Middle frontal gyrus (tissue), 1 donor: ENCODE measurements around the gene ANGEL1.

Experiments used
- DNase-seq: peaks from one replicate; pipeline ENCODE4 v3.0.0-alpha.2; 2015; ENCODE audit warnings: low spot score; ENCODE audit errors: extremely low spot score

Gene ANGEL1

GRCh38 chr14:76820700-76821099 lies 8.0 kb upstream of the ANGEL1 start:
- no peak for DNase-seq

DNA sequence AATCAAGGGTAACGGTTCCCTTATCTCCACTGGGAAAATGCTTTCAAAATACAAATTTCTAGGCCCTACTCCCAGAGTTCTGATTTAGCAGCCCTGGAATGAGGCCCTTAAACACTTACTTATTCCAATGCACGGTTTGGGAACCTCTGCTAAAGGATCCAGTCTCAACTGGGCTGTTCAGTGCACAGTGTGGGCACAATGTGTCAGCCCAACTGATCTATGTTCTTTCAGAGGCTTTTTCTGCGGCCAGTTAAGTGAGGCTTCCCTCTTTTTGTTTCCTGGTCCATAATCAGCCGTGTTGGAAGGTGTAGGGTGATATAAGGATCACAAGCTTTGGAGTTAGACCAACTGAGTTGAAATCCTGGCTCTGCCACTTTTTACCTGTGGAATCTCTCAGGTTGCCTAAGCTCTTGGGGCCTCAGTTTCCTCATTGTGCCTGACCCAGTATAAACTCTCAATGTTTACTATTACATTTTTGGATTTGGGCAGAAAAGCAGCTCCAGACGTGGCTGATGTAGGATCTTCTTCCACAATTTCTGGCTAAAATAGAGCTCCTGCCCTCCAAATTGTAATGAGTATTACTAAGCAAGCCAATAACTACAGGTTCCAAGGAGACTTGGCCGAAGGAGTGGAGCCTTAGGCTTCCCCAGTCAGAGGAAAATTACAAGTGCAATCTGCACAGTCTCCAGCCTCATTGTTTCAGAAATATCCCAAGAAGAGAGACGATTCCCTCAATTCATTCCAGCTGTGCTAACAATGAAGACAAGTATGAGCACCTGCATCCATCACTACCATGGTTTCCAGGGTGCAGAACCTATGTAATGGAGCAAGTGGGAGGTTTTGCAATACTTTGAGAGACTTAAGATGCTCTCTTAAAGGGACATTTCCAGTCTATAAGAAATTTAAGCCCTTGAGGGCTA lies 2.3 kb upstream of the ANGEL1 start:
- DNase-seq = no peak

- DNase-seq = no peak
Measured at GRCh38 chr14:76812093-76812421, 625 bp downstream of the ANGEL1 start.

DNA sequence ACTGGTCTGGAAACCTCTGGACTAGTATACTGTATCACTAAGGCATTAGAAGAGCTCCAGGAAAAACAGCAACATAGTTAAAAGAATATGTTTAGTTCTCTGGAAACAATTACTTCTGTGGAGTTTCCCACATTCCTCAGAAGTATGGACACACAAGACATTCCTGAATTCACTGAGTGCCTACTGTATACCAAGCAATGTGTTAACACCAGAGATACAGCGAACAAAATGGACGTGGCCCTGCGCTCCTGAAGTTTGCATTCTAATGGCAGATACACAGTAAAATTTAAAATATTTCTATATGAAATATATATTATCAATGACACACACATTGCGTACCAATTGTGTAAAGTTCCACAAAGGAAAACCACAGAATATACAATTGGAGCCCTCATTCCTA lies 1.1 kb downstream of the ANGEL1 start:
- no peak for DNase-seq

GRCh38 chr14:76810953-76811400 lies 1.7 kb downstream of the ANGEL1 start:
- DNase-seq = peak; percentile 39

DNA sequence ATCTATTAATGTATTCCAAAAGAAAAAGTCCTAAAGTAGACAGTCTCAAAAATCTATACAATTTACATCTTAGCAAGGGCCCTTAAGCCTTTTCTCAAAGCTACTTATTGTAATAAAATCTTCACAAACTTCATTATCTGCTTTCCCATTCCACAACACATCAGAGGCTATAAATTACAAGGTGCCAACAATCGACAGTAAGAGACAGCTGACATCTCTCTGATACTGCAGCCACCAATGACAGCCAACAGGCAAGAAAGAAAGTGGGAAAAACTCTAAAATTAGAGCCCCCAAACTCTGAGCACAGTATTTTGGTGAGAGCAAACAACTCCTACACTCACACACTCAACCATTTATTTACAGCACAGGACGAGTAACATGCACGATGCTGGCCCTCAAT lies 2.2 kb downstream of the ANGEL1 start:
- no peak for DNase-seq

DNA sequence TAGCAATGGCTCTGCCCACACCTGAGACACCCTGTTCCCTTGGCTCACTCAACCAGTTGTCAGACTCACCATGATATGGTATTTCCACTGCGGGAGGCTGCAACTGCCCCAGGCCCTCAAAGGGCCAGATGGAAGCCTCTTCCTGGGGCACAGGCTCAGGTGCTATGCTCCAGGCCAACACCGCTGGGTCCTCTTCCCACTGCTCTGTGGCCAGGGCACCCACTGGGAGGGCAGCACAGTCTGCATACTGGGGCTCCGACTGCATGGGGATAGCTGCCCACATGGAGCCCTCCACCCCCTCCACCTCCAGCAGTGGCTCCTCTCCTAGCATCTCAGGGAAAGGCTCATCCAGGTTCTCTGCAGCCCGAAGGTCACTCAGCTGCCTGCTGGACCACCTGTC lies 3.7 kb downstream of the ANGEL1 start:
- DNase-seq = no peak

GRCh38 chr14:76808011-76808410 lies 4.7 kb downstream of the ANGEL1 start:
- DNase-seq = no peak

GRCh38 chr14:76806446-76806845 lies 6.2 kb downstream of the ANGEL1 start:
- DNase-seq = no peak

- no peak for DNase-seq
Measured at GRCh38 chr14:76793956-76794355, 18.7 kb downstream of the ANGEL1 start.

GRCh38 chr14:76793324-76793723 lies 19.4 kb downstream of the ANGEL1 start:
- DNase-seq = no peak

- DNase-seq = no peak
Measured at GRCh38 chr14:76792422-76792821, 20.3 kb downstream of the ANGEL1 start.

DNA sequence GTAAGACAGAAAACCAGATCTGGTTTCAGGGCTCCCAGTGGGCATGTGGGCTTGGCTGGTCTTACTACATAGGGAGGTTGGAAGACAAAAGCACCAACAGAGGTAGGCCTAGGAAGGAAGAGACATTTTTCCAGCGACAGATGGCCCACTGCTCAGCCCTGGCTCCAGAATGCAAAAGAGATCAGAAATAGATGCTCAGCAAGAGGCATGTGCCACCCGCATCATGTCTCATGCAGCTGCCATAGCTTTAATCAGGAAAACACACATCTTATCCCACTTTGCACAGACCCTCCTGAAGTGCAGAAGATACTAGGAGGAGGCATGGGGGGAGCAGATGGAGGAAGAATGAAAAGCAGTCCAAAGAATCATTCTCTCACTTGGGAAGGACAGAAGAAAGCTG lies 26.1 kb downstream of the ANGEL1 start:
- DNase-seq = no peak

GRCh38 chr14:76784881-76785280 lies 27.8 kb downstream of the ANGEL1 start:
- DNase-seq = peak; percentile 65

DNA sequence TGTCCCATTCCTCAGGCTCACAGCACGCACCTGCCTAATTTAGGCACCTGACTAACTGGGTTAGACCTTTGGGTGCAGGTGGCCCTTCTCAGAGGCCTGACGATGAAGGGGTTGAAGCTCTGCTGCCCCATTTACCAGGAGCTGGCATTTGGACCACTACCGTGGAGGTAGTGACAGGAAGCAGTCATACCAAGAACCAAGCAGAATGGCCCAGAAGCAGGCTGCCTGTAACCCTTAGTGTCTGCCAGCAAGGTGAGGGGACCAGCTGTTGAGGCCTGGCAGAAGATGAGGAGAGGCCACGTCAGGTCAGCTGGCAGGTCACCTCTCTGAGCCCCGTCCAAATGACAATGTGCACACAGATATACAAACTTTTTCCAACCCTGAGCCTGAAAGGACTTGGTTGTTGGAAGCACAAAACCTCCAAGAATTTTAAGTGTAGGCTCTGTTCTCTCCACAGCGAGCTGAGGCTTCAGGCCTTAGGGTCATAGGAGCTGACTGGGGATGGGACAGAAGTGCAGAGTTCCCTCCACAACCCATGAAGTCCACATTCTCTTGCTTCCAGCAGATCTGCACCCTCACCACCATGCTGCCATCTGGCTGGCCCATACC lies 28.3 kb downstream of the ANGEL1 start:
- DNase-seq = no peak

GRCh38 chr14:76782885-76783566 lies 29.7 kb downstream of the ANGEL1 start:
- no peak for DNase-seq

GRCh38 chr14:76782115-76782884 lies 30.4 kb downstream of the ANGEL1 start:
- DNase-seq = no peak

DNA sequence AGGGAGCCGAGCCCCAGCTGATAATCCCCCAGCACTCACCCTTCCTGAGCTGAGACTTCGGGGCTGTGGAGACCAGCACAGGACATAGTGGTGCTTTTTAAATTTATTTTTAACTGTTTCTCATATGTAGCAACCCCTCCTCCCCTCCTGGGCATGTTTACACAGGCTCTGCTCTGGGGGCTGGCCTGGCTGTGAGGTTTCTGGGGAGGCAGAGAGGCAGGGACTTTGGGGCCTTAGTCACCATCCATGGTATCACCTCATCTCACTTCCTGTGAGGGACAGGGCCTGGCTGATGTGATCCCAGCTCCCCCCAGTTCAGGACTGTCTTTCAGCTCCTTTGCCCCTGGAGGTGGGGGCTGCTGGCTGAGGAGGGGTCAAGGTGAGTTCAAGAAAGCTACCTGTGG lies 31.0 kb downstream of the ANGEL1 start:
- no peak for DNase-seq

- DNase-seq = no peak
Measured at GRCh38 chr14:76780875-76781647, 31.6 kb downstream of the ANGEL1 start.

DNA sequence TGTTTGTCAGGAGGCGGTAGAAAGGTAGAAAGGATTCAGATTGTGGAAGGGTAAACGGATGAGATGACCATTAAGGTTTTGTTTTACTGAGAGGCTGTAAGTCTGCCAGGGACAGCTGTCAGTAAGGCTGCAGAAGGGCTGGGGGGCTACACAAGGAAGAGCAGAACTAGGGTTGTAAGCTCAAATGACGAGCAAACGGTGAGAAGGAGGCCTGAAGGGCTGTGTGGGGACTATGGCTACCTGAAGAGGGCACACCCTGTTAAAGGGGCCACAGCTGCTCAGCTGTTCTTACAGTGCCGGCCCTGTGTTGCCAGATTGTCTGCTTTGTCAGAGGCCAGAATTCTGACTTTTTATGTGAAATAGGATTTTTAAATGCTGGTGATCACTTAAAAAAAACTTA lies 32.3 kb downstream of the ANGEL1 start:
- no peak for DNase-seq

- no peak for DNase-seq
Measured at GRCh38 chr14:76780058-76780345, 32.7 kb downstream of the ANGEL1 start.
